Stimulated activated naive CD8-positive, alpha-beta T cell treated with anti-CD3 and anti-CD28 coated beads, Interleukin-15, Interleukin-2, amounts not matched to agents 100 ng/mL and 50 ng/mL, for 24 hours (primary cell): ENCODE results near the gene FAM76B.
A peak's percentile ranks its signal among the peaks of the same experiment; 100 is the strongest.

ENCODE experiments used
- H3K27ac Mint-ChIP-seq: one replicate; pipeline ENCODE4 v1.8.0; 2021; ENCODE audit warnings: mild to moderate bottlenecking, mixed read lengths
- H3K27me3 Mint-ChIP-seq: one replicate; pipeline ENCODE4 v1.8.0; 2021; ENCODE audit warnings: mixed read lengths
- H3K36me3 Mint-ChIP-seq: one replicate; pipeline ENCODE4 v1.8.0; 2021; ENCODE audit warnings: low read depth, mixed read lengths
- H3K4me1 Mint-ChIP-seq: one replicate; pipeline ENCODE4 v1.8.0; 2021; ENCODE audit warnings: low read depth, mixed read lengths
- H3K4me3 Mint-ChIP-seq: one replicate; pipeline ENCODE4 v1.8.0; 2021; ENCODE audit warnings: mild to moderate bottlenecking, mixed read lengths
- H3K9me3 Mint-ChIP-seq: one replicate; pipeline ENCODE4 v1.8.0; 2021; ENCODE audit warnings: mixed read lengths

The FAM76B gene

GRCh38 chr11:95768521-95768920 is 21.1 kb downstream of the FAM76B start:
- H3K27me3 Mint-ChIP-seq = no peaks in the 10 kb centered on the region
- no peaks in the 10 kb centered on the region for H3K9me3 Mint-ChIP-seq
- peak overlapping the region; percentile 19 for H3K27ac Mint-ChIP-seq
- peaks cover 30% of the 10 kb centered on the region for H3K36me3 Mint-ChIP-seq
- H3K4me3 Mint-ChIP-seq = no peak overlapping the region
- H3K4me1 Mint-ChIP-seq = no peaks in the 10 kb centered on the region

- Mint-ChIP-seq H3K4me3 (no peak overlapping the region), H3K27me3 (no peaks in the 10 kb centered on the region), H3K27ac (peak overlapping the region; percentile 27), H3K4me1 (no peaks in the 10 kb centered on the region), H3K36me3 (peaks cover 24% of the 10 kb centered on the region), H3K9me3 (no peaks in the 10 kb centered on the region)
These were observed 22.1 kb downstream of the FAM76B start for GRCh38 chr11:95767498-95767897.

- H3K36me3 Mint-ChIP-seq = peaks cover 16% of the 10 kb centered on the region
- H3K9me3 Mint-ChIP-seq = no peaks in the 10 kb centered on the region
- no peak overlapping the region for H3K27ac Mint-ChIP-seq
- no peak overlapping the region for H3K4me3 Mint-ChIP-seq
- no peaks in the 10 kb centered on the region for H3K4me1 Mint-ChIP-seq
- H3K27me3 Mint-ChIP-seq = no peaks in the 10 kb centered on the region
These were observed 22.9 kb downstream of the FAM76B start for GRCh38 chr11:95766701-95767100.

- H3K36me3 Mint-ChIP-seq = peaks cover 8% of the 10 kb centered on the region
- H3K9me3 Mint-ChIP-seq = no peaks in the 10 kb centered on the region
- no peaks in the 10 kb centered on the region for H3K27me3 Mint-ChIP-seq
- H3K4me1 Mint-ChIP-seq = no peaks in the 10 kb centered on the region
- H3K4me3 Mint-ChIP-seq = no peak overlapping the region
- no peak overlapping the region for H3K27ac Mint-ChIP-seq
These were observed 25.2 kb downstream of the FAM76B start for GRCh38 chr11:95764267-95764898.

GRCh38 chr11:95762534-95762933 is 27.0 kb downstream of the FAM76B start:
- peaks cover 4% of the 10 kb centered on the region for H3K27me3 Mint-ChIP-seq
- no peak overlapping the region for H3K27ac Mint-ChIP-seq
- H3K4me1 Mint-ChIP-seq = no peaks in the 10 kb centered on the region
- H3K9me3 Mint-ChIP-seq = no peaks in the 10 kb centered on the region
- H3K4me3 Mint-ChIP-seq = no peak overlapping the region
- H3K36me3 Mint-ChIP-seq = no peaks in the 10 kb centered on the region

GRCh38 chr11:95760941-95761340 is 28.6 kb downstream of the FAM76B start:
- H3K4me3 Mint-ChIP-seq = no peak overlapping the region
- no peaks in the 10 kb centered on the region for H3K4me1 Mint-ChIP-seq
- no peaks in the 10 kb centered on the region for H3K36me3 Mint-ChIP-seq
- H3K27me3 Mint-ChIP-seq = peaks cover 4% of the 10 kb centered on the region
- no peaks in the 10 kb centered on the region for H3K9me3 Mint-ChIP-seq
- no peak overlapping the region for H3K27ac Mint-ChIP-seq

GRCh38 chr11:95751515-95751914 is 38.1 kb downstream of the FAM76B start:
- no peaks in the 10 kb centered on the region for H3K9me3 Mint-ChIP-seq
- H3K27me3 Mint-ChIP-seq = no peaks in the 10 kb centered on the region
- no peaks in the 10 kb centered on the region for H3K4me1 Mint-ChIP-seq
- H3K27ac Mint-ChIP-seq = no peak overlapping the region
- no peaks in the 10 kb centered on the region for H3K36me3 Mint-ChIP-seq
- no peak overlapping the region for H3K4me3 Mint-ChIP-seq

- no peaks in the 10 kb centered on the region for H3K36me3 Mint-ChIP-seq
- H3K4me1 Mint-ChIP-seq = no peaks in the 10 kb centered on the region
- H3K4me3 Mint-ChIP-seq = no peak overlapping the region
- no peaks in the 10 kb centered on the region for H3K9me3 Mint-ChIP-seq
- no peak overlapping the region for H3K27ac Mint-ChIP-seq
- H3K27me3 Mint-ChIP-seq = peaks cover 3% of the 10 kb centered on the region
These were observed 39.5 kb downstream of the FAM76B start for GRCh38 chr11:95750101-95750500.

GRCh38 chr11:95739108-95739938 is 50.3 kb downstream of the FAM76B start:
- Mint-ChIP-seq H3K27ac (no peak overlapping the region), H3K36me3 (no peaks in the 10 kb centered on the region), H3K4me1 (peaks cover 3% of the 10 kb centered on the region), H3K9me3 (no peaks in the 10 kb centered on the region), H3K27me3 (peaks cover 1% of the 10 kb centered on the region), H3K4me3 (no peak overlapping the region)

GRCh38 chr11:95736809-95737208 is 52.8 kb downstream of the FAM76B start:
- H3K9me3 Mint-ChIP-seq = no peaks in the 10 kb centered on the region
- H3K27ac Mint-ChIP-seq = no peak overlapping the region
- H3K36me3 Mint-ChIP-seq = no peaks in the 10 kb centered on the region
- H3K4me1 Mint-ChIP-seq = peaks cover 9% of the 10 kb centered on the region
- H3K27me3 Mint-ChIP-seq = peaks cover 6% of the 10 kb centered on the region
- H3K4me3 Mint-ChIP-seq = no peak overlapping the region

GRCh38 chr11:95736355-95736754 is 53.2 kb downstream of the FAM76B start:
- Mint-ChIP-seq H3K4me1 (peaks cover 9% of the 10 kb centered on the region), H3K4me3 (no peak overlapping the region), H3K36me3 (no peaks in the 10 kb centered on the region), H3K9me3 (no peaks in the 10 kb centered on the region), H3K27me3 (peaks cover 6% of the 10 kb centered on the region), H3K27ac (no peak overlapping the region)

GRCh38 chr11:95734009-95734572 is 55.5 kb downstream of the FAM76B start:
- Mint-ChIP-seq H3K9me3 (no peaks in the 10 kb centered on the region), H3K4me1 (peaks cover 9% of the 10 kb centered on the region), H3K36me3 (no peaks in the 10 kb centered on the region), H3K4me3 (no peak overlapping the region), H3K27ac (no peak overlapping the region), H3K27me3 (peaks cover 6% of the 10 kb centered on the region)

- Mint-ChIP-seq H3K4me3 (no peak overlapping the region), H3K36me3 (no peaks in the 10 kb centered on the region), H3K4me1 (peaks cover 9% of the 10 kb centered on the region), H3K27ac (no peak overlapping the region), H3K27me3 (peaks cover 6% of the 10 kb centered on the region), H3K9me3 (no peaks in the 10 kb centered on the region)
These were observed 56.5 kb downstream of the FAM76B start for GRCh38 chr11:95732930-95733602.

- Mint-ChIP-seq H3K27me3 (peaks cover 6% of the 10 kb centered on the region), H3K27ac (no peak overlapping the region), H3K4me1 (peaks cover 8% of the 10 kb centered on the region), H3K4me3 (no peak overlapping the region), H3K36me3 (no peaks in the 10 kb centered on the region), H3K9me3 (no peaks in the 10 kb centered on the region)
These were observed 60.1 kb downstream of the FAM76B start for GRCh38 chr11:95729462-95729861.

- Mint-ChIP-seq H3K4me1 (peaks cover under 1% of the 10 kb centered on the region), H3K4me3 (no peak overlapping the region), H3K9me3 (no peaks in the 10 kb centered on the region), H3K36me3 (no peaks in the 10 kb centered on the region), H3K27me3 (no peaks in the 10 kb centered on the region), H3K27ac (no peak overlapping the region)
These were observed 60.8 kb downstream of the FAM76B start for GRCh38 chr11:95728790-95729189.
